CD14-positive monocyte (primary cell): ENCODE data around the gene IL22. TPM values are rescaled to one million over a fixed set of nuclear protein-coding genes. Genes with fewer than 3 reads are reported as not detected.
A peak's percentile ranks its signal among the peaks of the same experiment; 100 is the strongest.

Experiments used
- DNase-seq, 3 donors: peaks; one replicate each; pipeline ENCODE4 v3.0.0-alpha.2; 2011 to 2022
- H2AFZ ChIP-seq: 2 replicates; pipeline ENCODE4 v1.6.0; 2012; ENCODE audit warnings: mild to moderate bottlenecking, low read depth, low read length, inconsistent platforms; ENCODE audit not compliant: insufficient read depth, poor library complexity, severe bottlenecking
- H3K27ac ChIP-seq, 2 donors: 1 replicate in 1 of 2; 2 replicates in 1 of 2; pipeline ENCODE4 v1.5.1; 2012 to 2013; ENCODE audit warnings: low read length in 2 of 2, control low read depth in 1 of 2, inconsistent platforms in 1 of 2, low read depth in 1 of 2, mild to moderate bottlenecking in 1 of 2
- H3K27me3 ChIP-seq, 2 donors: one replicate each; pipeline versions ENCODE4 v1.6.0 to v1.6.1; 2011 to 2013; ENCODE audit warnings: low read length in 2 of 2; ENCODE audit not compliant: control insufficient read depth in 2 of 2, insufficient read depth in 2 of 2
- H3K36me3 ChIP-seq, 2 donors: replicated peaks in 1 of 2; 1 replicate in 1 of 2; 2 replicates in 1 of 2; pipeline versions ENCODE4 v1.5.1 to v1.6.1; 2012 to 2013; ENCODE audit warnings: low read length in 2 of 2, control low read depth in 1 of 2, inconsistent platforms in 1 of 2, mild to moderate bottlenecking in 1 of 2; ENCODE audit not compliant: insufficient read depth in 2 of 2, control insufficient read depth in 1 of 2
- H3K4me1 ChIP-seq, 2 donors: 1 replicate in 1 of 2; 2 replicates in 1 of 2; pipeline versions ENCODE4 v1.5.1 to v1.6.1; 2012 to 2013; ENCODE audit warnings: low read length in 2 of 2, control low read depth in 1 of 2, inconsistent platforms in 1 of 2, mild to moderate bottlenecking in 1 of 2, moderate library complexity in 1 of 2; ENCODE audit not compliant: insufficient read depth in 2 of 2, control insufficient read depth in 1 of 2
- H3K4me2 ChIP-seq: replicated peaks from 2 replicates; pipeline ENCODE3; 2012; ENCODE audit warnings: low read length, moderate library complexity, mild to moderate bottlenecking; ENCODE audit not compliant: poor library complexity, severe bottlenecking; ENCODE audit errors: extremely low read depth
- H3K4me3 ChIP-seq, 3 experiments: fragments of 200-600 bp in 1 of 3; sonication (generic) in 1 of 3; replicated peaks in 1 of 3; 1 replicate in 2 of 3; 2 replicates in 1 of 3; pipeline ENCODE4 v1.5.1; 2011 to 2013; ENCODE audit warnings: low read length in 3 of 3, mild to moderate bottlenecking in 3 of 3, control low read depth in 2 of 3, low read depth in 2 of 3, inconsistent platforms in 1 of 3, moderate library complexity in 1 of 3
- H3K79me2 ChIP-seq: 2 replicates; pipeline ENCODE4 v1.6.0; 2012; ENCODE audit warnings: mild to moderate bottlenecking, control low read depth, inconsistent platforms, low read length, moderate library complexity; ENCODE audit not compliant: insufficient read depth
- H3K9ac ChIP-seq: 2 replicates; pipeline ENCODE4 v1.6.0; 2017; ENCODE audit warnings: low read length, mild to moderate bottlenecking; ENCODE audit not compliant: insufficient read depth, poor library complexity, severe bottlenecking
- H3K9me3 ChIP-seq, 2 donors: replicated peaks in 1 of 2; 1 replicate in 1 of 2; 2 replicates in 1 of 2; pipeline versions ENCODE4 v1.5.1 to v1.6.1; 2012 to 2013; ENCODE audit warnings: low read length in 2 of 2, control low read depth in 1 of 2; ENCODE audit not compliant: control insufficient read depth in 1 of 2, insufficient read depth in 1 of 2
- H4K20me1 ChIP-seq: 2 replicates; pipeline ENCODE4 v1.6.0; 2012; ENCODE audit warnings: mild to moderate bottlenecking, low read length, control low read depth, moderate library complexity; ENCODE audit not compliant: insufficient read depth
- H3K27ac Mint-ChIP-seq, 7 donors: one replicate each; pipeline ENCODE4 v1.8.0; 2020; ENCODE audit warnings: mild to moderate bottlenecking in 7 of 7, mixed read lengths in 7 of 7, moderate library complexity in 6 of 7, inconsistent platforms in 2 of 7
- H3K27me3 Mint-ChIP-seq, 3 donors: one replicate each; pipeline ENCODE4 v1.8.0; 2021 to 2022; ENCODE audit warnings: low read depth in 3 of 3, mild to moderate bottlenecking in 3 of 3, mixed read lengths in 3 of 3, moderate library complexity in 3 of 3, inconsistent platforms in 1 of 3
- H3K36me3 Mint-ChIP-seq, 2 donors: one replicate each; pipeline ENCODE4 v1.8.0; 2020; ENCODE audit warnings: mixed read lengths in 2 of 2, inconsistent platforms in 1 of 2, mild to moderate bottlenecking in 1 of 2
- H3K4me1 Mint-ChIP-seq: one replicate; pipeline ENCODE4 v1.8.0; 2020; ENCODE audit warnings: mild to moderate bottlenecking, mixed read lengths
- H3K4me3 Mint-ChIP-seq, 2 donors: one replicate each; pipeline ENCODE4 v1.8.0; 2020; ENCODE audit warnings: mild to moderate bottlenecking in 2 of 2, mixed read lengths in 2 of 2, moderate library complexity in 1 of 2
- H3K9me3 Mint-ChIP-seq, 7 donors: one replicate each; pipeline ENCODE4 v1.8.0; 2020 to 2022; ENCODE audit warnings: mixed read lengths in 7 of 7, mild to moderate bottlenecking in 6 of 7, moderate library complexity in 6 of 7, inconsistent platforms in 2 of 7
- WGBS: methylation state at CpG from one replicate; pipeline ENCODE4 v1.1.5; 2013; ENCODE audit warnings: missing lambda C conversion rate; ENCODE audit not compliant: insufficient coverage; 5-methylcytosine and 5-hydroxymethylcytosine counted together
- intact Hi-C, 2 donors: fragments of 100-400 bp; cut with micrococcal nuclease; formaldehyde crosslinking; loops; one replicate each; pipeline versions ENCODE4 v1.15.0 to v1.15.1; 2023
- polyA plus RNA-seq, 3 donors: library from polyadenylated mRNA; depleted of rRNA in 1 of 3; unstranded in 2 of 3; stranded (reverse) in 1 of 3; fragments of 300-500 nt in 2 of 3; fragments of >200 nt in 1 of 3; fragmentation: Illumina TruSeq in 2 of 3; gene quantifications; 1 replicate in 2 of 3; 2 replicates in 1 of 3; pipeline ENCODE4 v1.2.3, GENCODE V29; 2012 to 2021
- TF ChIP-seq, protein P1 (sequence below): fragments of 200-600 bp; IDR thresholded peaks from one replicate; pipeline ENCODE4 v1.8.0; 2022; ENCODE audit warnings: antibody characterized with exemption, mild to moderate bottlenecking

Gene IL22
- polyA plus RNA-seq, 3 donors, result not detected

DNA sequence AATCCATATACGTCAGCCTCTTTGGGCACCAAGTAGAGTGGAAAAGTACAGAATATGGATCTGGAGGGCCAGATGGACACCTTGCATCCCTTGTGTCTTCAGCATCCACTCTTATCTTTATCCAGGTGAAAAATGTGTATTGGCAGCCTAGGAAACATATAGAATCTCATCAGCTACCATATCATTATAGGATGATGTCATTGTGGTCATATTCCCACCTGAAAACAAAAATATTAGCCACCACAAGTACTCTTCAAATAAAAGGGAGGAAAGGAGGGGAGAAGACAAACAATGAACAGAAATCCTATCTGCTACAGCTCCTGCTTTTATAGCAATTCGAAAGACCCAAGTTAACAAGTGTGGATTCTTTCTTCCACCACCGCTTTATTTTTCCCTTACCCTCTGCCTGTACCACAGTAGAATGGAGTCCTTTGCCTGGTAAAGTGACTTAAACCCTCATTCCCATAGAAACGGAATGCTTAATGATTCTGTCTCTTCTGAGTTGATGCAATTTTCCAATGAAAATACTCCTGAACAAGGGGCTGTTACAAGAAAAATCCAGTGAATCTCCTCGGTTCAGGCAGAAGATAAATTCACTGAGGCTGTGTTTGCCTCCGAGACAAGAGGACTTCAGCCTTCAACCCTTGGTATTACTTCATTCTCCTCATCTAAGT lies 14.0 kb downstream of the IL22 start:
- WGBS, result 94% methylated on average over 2 of the region's 6 CpGs
- Histone ChIP-seq H4K20me1 (no peaks in the 10 kb centered on the region), H3K36me3 (no peaks in the 10 kb centered on the region), H3K27me3 (no peaks in the 10 kb centered on the region), H3K4me2 (no peak overlapping the region), H3K9ac (no peak overlapping the region), H2AFZ (no peak overlapping the region), H3K27ac (no peak overlapping the region), H3K79me2 (no peaks in the 10 kb centered on the region), H3K4me1 (peaks cover 14 to 17% of the 10 kb centered on the region in 2 donors), H3K4me3 (no peak overlapping the region), H3K9me3 (no peaks in the 10 kb centered on the region)
- Mint-ChIP-seq H3K27me3 (peaks cover 0 to 2% (median 0%) of the 10 kb centered on the region in 3 donors), H3K4me3 (no peak overlapping the region), H3K27ac (no peak overlapping the region), H3K9me3 (no peaks in the 10 kb centered on the region), H3K4me1 (peaks cover 27% of the 10 kb centered on the region), H3K36me3 (no peaks in the 10 kb centered on the region)
- DNase-seq, result no peak
- intact Hi-C loops, result no loop called here
- TF ChIP-seq, protein P1, sequence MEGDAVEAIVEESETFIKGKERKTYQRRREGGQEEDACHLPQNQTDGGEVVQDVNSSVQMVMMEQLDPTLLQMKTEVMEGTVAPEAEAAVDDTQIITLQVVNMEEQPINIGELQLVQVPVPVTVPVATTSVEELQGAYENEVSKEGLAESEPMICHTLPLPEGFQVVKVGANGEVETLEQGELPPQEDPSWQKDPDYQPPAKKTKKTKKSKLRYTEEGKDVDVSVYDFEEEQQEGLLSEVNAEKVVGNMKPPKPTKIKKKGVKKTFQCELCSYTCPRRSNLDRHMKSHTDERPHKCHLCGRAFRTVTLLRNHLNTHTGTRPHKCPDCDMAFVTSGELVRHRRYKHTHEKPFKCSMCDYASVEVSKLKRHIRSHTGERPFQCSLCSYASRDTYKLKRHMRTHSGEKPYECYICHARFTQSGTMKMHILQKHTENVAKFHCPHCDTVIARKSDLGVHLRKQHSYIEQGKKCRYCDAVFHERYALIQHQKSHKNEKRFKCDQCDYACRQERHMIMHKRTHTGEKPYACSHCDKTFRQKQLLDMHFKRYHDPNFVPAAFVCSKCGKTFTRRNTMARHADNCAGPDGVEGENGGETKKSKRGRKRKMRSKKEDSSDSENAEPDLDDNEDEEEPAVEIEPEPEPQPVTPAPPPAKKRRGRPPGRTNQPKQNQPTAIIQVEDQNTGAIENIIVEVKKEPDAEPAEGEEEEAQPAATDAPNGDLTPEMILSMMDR, result no peak

DNA sequence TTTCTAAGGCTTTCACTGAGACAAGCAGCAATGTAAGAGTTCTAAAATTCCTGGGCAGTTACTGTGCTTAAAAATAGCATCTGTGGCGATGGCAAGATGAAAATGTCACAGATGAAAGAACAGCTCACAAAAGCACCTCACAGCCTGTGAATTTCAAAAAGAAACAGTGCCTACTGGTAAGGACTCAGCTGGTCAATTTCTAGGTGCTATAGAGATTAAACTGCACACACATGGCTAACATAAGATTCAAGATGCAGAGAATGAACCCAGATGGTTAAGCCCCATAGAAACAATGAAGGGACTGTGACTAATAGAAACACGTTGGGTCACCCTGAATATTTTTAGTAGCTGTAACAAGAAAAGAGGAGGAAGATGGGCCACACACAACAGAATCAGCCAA lies 15.8 kb downstream of the IL22 start:
- Mint-ChIP-seq H3K9me3 (no peaks in the 10 kb centered on the region), H3K36me3 (no peaks in the 10 kb centered on the region), H3K4me1 (peaks cover 27% of the 10 kb centered on the region), H3K27ac (peak overlapping the region in 1 of 7 donors; percentile 88), H3K27me3 (peaks cover 0 to 2% (median 0%) of the 10 kb centered on the region in 3 donors), H3K4me3 (no peak overlapping the region)
- no peaks in the 10 kb centered on the region for H3K27me3 ChIP-seq
- peak overlapping the region; percentile 78 for H2AFZ ChIP-seq
- H3K4me3 ChIP-seq, result no peak overlapping the region
- H4K20me1 ChIP-seq, result no peaks in the 10 kb centered on the region
- H3K27ac ChIP-seq, result no peak overlapping the region
- no peaks in the 10 kb centered on the region for H3K9me3 ChIP-seq
- no peaks in the 10 kb centered on the region for H3K36me3 ChIP-seq
- no peak overlapping the region for H3K4me2 ChIP-seq
- 33% methylated on average over 1 of the region's 2 CpGs for WGBS
- intact Hi-C loops, result no loop called here
- TF ChIP-seq, protein P1, result no peak
- H3K79me2 ChIP-seq, result no peaks in the 10 kb centered on the region
- peaks cover 14 to 17% of the 10 kb centered on the region in 2 donors for H3K4me1 ChIP-seq
- DNase-seq, result no peak
- H3K9ac ChIP-seq, result no peak overlapping the region
